Measurements from ENCODE around the gene THY1. TPM values are rescaled to one million over a fixed set of nuclear protein-coding genes. Genes with fewer than 3 reads are reported as not detected.
A peak's percentile ranks its signal among the peaks of the same experiment; 100 is the strongest.

Gene THY1
- total RNA-seq, 2 experiments from 2014 or later = 0.30 TPM; not detected in 1

GRCh38 chr11:119381181-119381988 lies 41.6 kb downstream of the THY1 start, which contains the start of gene USP2:
TSS of gene USP2 (minus strand) at chr11:119381690. CDS start at chr11:119373480, 8,210 bp downstream.
- H3K27ac Mint-ChIP-seq = no peak within 1 kb of the TSS
- DNase-seq = peak; percentile 96
- no peaks in the 10 kb centered on the region for H3K9me3 Mint-ChIP-seq (ENCODE audit: low read depth)
- H3K4me3 Mint-ChIP-seq = no peak within 1 kb of the TSS
- peaks cover 9% of the 10 kb centered on the region for H3K4me1 Mint-ChIP-seq
- H3K27me3 Mint-ChIP-seq = peaks cover 7% of the 10 kb centered on the region
- CTCF ChIA-PET = interaction anchor here (0.7 to 18.1 kb wide), 15 partner anchors 8 to 273 kb away, joined by 3 to 318 read pairs (median 4); no protein-coding TSS in a partner anchor
- ATAC-seq = peak; percentile 98
- no peaks in the 10 kb centered on the region for H3K36me3 Mint-ChIP-seq

- H3K36me3 Mint-ChIP-seq = no peaks in the 10 kb centered on the region
- H3K9me3 Mint-ChIP-seq (ENCODE audit: low read depth) = no peaks in the 10 kb centered on the region
- ATAC-seq = no peak
- H3K27me3 Mint-ChIP-seq = peaks cover 7% of the 10 kb centered on the region
- H3K4me1 Mint-ChIP-seq = peaks cover 9% of the 10 kb centered on the region
- H3K27ac Mint-ChIP-seq = no peak overlapping the region
- DNase-seq = no peak
- H3K4me3 Mint-ChIP-seq = no peak overlapping the region
- CTCF ChIA-PET = interaction anchor here (0.7 to 18.1 kb wide), 14 partner anchors 8 to 94 kb away, joined by 3 to 318 read pairs (median 4); no protein-coding TSS in a partner anchor
Measured at GRCh38 chr11:119380827-119381180, 42.2 kb downstream of the THY1 start.

- Mint-ChIP-seq H3K36me3 (no peaks in the 10 kb centered on the region), H3K4me3 (no peak overlapping the region), H3K27ac (no peak overlapping the region), H3K27me3 (peaks cover 7% of the 10 kb centered on the region), H3K4me1 (peaks cover 9% of the 10 kb centered on the region), H3K9me3 (ENCODE audit: low read depth) (no peaks in the 10 kb centered on the region)
- CTCF ChIA-PET = interaction anchor here (0.7 to 18.1 kb wide), 9 partner anchors 10 to 220 kb away, joined by 3 to 318 read pairs (median 13); partner anchors contain the start of gene C1QTNF5
- no peak for ATAC-seq
- no peak for DNase-seq
Measured at GRCh38 chr11:119380160-119380826, 42.7 kb downstream of the THY1 start.

GRCh38 chr11:119378851-119379465 lies 44.0 kb downstream of the THY1 start:
- DNase-seq (no peak), ATAC-seq (no peak)
- Mint-ChIP-seq H3K27ac (no peak overlapping the region), H3K4me3 (no peak overlapping the region), H3K36me3 (no peaks in the 10 kb centered on the region), H3K9me3 (ENCODE audit: low read depth) (no peaks in the 10 kb centered on the region), H3K27me3 (peaks cover 7% of the 10 kb centered on the region), H3K4me1 (peaks cover 12% of the 10 kb centered on the region)
- CTCF ChIA-PET = interaction anchor here (1.0 to 18.1 kb wide), 5 partner anchors 9 to 95 kb away, joined by 3 to 318 read pairs (median 32); partner anchors contain the start of gene C1QTNF5

GRCh38 chr11:119377961-119378667 lies 44.9 kb downstream of the THY1 start:
- ATAC-seq = no peak
- Mint-ChIP-seq H3K9me3 (ENCODE audit: low read depth) (no peaks in the 10 kb centered on the region), H3K4me3 (no peak overlapping the region), H3K27me3 (peaks cover 7% of the 10 kb centered on the region), H3K27ac (no peak overlapping the region), H3K4me1 (peaks cover 20% of the 10 kb centered on the region), H3K36me3 (no peaks in the 10 kb centered on the region)
- CTCF ChIA-PET = interaction anchor here (0.7 to 18.1 kb wide), 5 partner anchors 9 to 96 kb away, joined by 4 to 318 read pairs (median 32); partner anchors contain the start of gene C1QTNF5
- no peak for DNase-seq

- Mint-ChIP-seq H3K4me3 (no peak overlapping the region), H3K27me3 (peaks cover 7% of the 10 kb centered on the region), H3K4me1 (peaks cover 23% of the 10 kb centered on the region), H3K9me3 (ENCODE audit: low read depth) (no peaks in the 10 kb centered on the region), H3K36me3 (no peaks in the 10 kb centered on the region), H3K27ac (no peak overlapping the region)
- CTCF ChIA-PET = interaction anchor here (1.0 to 18.1 kb wide), 5 partner anchors 10 to 97 kb away, joined by 4 to 318 read pairs (median 6); partner anchors contain the start of gene C1QTNF5
- DNase-seq = no peak
- no peak for ATAC-seq
Measured at GRCh38 chr11:119377112-119377901, 45.7 kb downstream of the THY1 start.

- Mint-ChIP-seq H3K4me1 (peaks cover 22% of the 10 kb centered on the region), H3K27me3 (peaks cover 7% of the 10 kb centered on the region), H3K4me3 (no peak overlapping the region), H3K36me3 (no peaks in the 10 kb centered on the region), H3K27ac (no peak overlapping the region), H3K9me3 (ENCODE audit: low read depth) (no peaks in the 10 kb centered on the region)
- ATAC-seq (no peak), DNase-seq (no peak)
- CTCF ChIA-PET = interaction anchor here (1.0 to 18.1 kb wide), 6 partner anchors 11 to 98 kb away, joined by 3 to 318 read pairs (median 6); partner anchors contain the start of gene C1QTNF5
Measured at GRCh38 chr11:119376197-119376847, 46.6 kb downstream of the THY1 start.

- DNase-seq (no peak), ATAC-seq (no peak)
- Mint-ChIP-seq H3K9me3 (ENCODE audit: low read depth) (no peaks in the 10 kb centered on the region), H3K27me3 (peaks cover 2% of the 10 kb centered on the region), H3K36me3 (no peaks in the 10 kb centered on the region), H3K27ac (no peak overlapping the region), H3K4me1 (peaks cover 18% of the 10 kb centered on the region), H3K4me3 (no peak overlapping the region)
- CTCF ChIA-PET = interaction anchor here (1.0 to 18.1 kb wide), 8 partner anchors 8 to 99 kb away, joined by 3 to 318 read pairs (median 12); partner anchors contain the start of gene C1QTNF5
Measured at GRCh38 chr11:119375337-119376196, 47.4 kb downstream of the THY1 start.

GRCh38 chr11:119374632-119375336 lies 48.2 kb downstream of the THY1 start:
- Mint-ChIP-seq H3K4me1 (peaks cover 26% of the 10 kb centered on the region), H3K27ac (no peak overlapping the region), H3K9me3 (ENCODE audit: low read depth) (no peaks in the 10 kb centered on the region), H3K36me3 (no peaks in the 10 kb centered on the region), H3K27me3 (no peaks in the 10 kb centered on the region), H3K4me3 (no peak overlapping the region)
- DNase-seq (no peak), ATAC-seq (no peak)
- CTCF ChIA-PET = interaction anchor here (1.0 to 18.1 kb wide), 8 partner anchors 9 to 100 kb away, joined by 3 to 318 read pairs (median 12); partner anchors contain the start of gene C1QTNF5

GRCh38 chr11:119373921-119374631 lies 48.9 kb downstream of the THY1 start:
- CTCF ChIA-PET = interaction anchor here (0.7 to 18.1 kb wide), 9 partner anchors 7 to 101 kb away, joined by 3 to 318 read pairs (median 11); partner anchors contain the start of genes C1QTNF5 and USP2
- no peaks in the 10 kb centered on the region for H3K9me3 Mint-ChIP-seq (ENCODE audit: low read depth)
- DNase-seq (no peak), ATAC-seq (peak; percentile 66)
- peaks cover 4% of the 10 kb centered on the region for H3K27me3 Mint-ChIP-seq
- H3K4me3 Mint-ChIP-seq = no peak overlapping the region
- H3K27ac Mint-ChIP-seq = peak overlapping the region; percentile 62
- no peaks in the 10 kb centered on the region for H3K36me3 Mint-ChIP-seq
- peaks cover 27% of the 10 kb centered on the region for H3K4me1 Mint-ChIP-seq

Measured in activated CD8-positive, alpha-beta memory T cell treated with anti-CD3 and anti-CD28 coated beads, Interleukin-2, amount 10 ng/mL, durations not matched to agents 7 days and 5 days (primary cell).